ENCODE data around the gene HAUS8. TPM values are rescaled to one million over a fixed set of nuclear protein-coding genes. Genes with fewer than 3 reads are reported as not detected.

HAUS8 gene
- total RNA-seq, 1 donor from 2014 or later = 9.1 TPM

GRCh38 chr19:17002455-17002854 is 72.8 kb downstream of the HAUS8 start:
- Histone ChIP-seq H3K4me1 (no peaks in the 10 kb centered on the region), H3K27me3 (ENCODE audit: low read depth) (no peaks in the 10 kb centered on the region), H3K27ac (no peak overlapping the region), H3K36me3 (peaks cover under 1% of the 10 kb centered on the region), H3K9me3 (no peaks in the 10 kb centered on the region), H3K4me3 (no peak overlapping the region)
- DNase-seq = no peak
- ATAC-seq = peak in 1 of 2 donors; percentile 16
- TF ChIP-seq, protein P1, sequence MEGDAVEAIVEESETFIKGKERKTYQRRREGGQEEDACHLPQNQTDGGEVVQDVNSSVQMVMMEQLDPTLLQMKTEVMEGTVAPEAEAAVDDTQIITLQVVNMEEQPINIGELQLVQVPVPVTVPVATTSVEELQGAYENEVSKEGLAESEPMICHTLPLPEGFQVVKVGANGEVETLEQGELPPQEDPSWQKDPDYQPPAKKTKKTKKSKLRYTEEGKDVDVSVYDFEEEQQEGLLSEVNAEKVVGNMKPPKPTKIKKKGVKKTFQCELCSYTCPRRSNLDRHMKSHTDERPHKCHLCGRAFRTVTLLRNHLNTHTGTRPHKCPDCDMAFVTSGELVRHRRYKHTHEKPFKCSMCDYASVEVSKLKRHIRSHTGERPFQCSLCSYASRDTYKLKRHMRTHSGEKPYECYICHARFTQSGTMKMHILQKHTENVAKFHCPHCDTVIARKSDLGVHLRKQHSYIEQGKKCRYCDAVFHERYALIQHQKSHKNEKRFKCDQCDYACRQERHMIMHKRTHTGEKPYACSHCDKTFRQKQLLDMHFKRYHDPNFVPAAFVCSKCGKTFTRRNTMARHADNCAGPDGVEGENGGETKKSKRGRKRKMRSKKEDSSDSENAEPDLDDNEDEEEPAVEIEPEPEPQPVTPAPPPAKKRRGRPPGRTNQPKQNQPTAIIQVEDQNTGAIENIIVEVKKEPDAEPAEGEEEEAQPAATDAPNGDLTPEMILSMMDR (IDR thresholded peaks at IDR 0.05) = no peak
- intact Hi-C loops (cut with DNase I) = no loop called here

- Histone ChIP-seq H3K27me3 (ENCODE audit: low read depth) (no peaks in the 10 kb centered on the region), H3K27ac (no peak overlapping the region), H3K4me3 (no peak overlapping the region), H3K36me3 (peaks cover 3% of the 10 kb centered on the region), H3K9me3 (no peaks in the 10 kb centered on the region), H3K4me1 (no peaks in the 10 kb centered on the region)
- DNase-seq (no peak), ATAC-seq (peak; percentile 41 to 67)
- TF ChIP-seq, protein P1 (IDR thresholded peaks at IDR 0.05) = no peak
- intact Hi-C loops (cut with DNase I) = no loop called here
These were observed 73.6 kb downstream of the HAUS8 start for GRCh38 chr19:17001603-17002183.

Other genes starting within 250 kb of the HAUS8 start
- gene SIN3B, start 246.1 kb downstream of the HAUS8 start, total RNA-seq = 56.6 TPM
- 22.5 TPM for gene F2RL3, start 186.5 kb downstream of the HAUS8 start, total RNA-seq
- gene CPAMD8, start 48.6 kb downstream of the HAUS8 start, total RNA-seq = 54.3 TPM
- gene MYO9B, start 325 bp upstream of the HAUS8 start, total RNA-seq = 205 TPM
- 32.0 TPM for gene USE1, start 139.9 kb upstream of the HAUS8 start, total RNA-seq
- 37.2 TPM for gene OCEL1, start 150.8 kb upstream of the HAUS8 start, total RNA-seq
- 38.7 TPM for gene NR2F6, start 170.5 kb upstream of the HAUS8 start, total RNA-seq
- gene USHBP1, start 189.3 kb upstream of the HAUS8 start, total RNA-seq = 8.2 TPM
- gene BABAM1, start 192.0 kb upstream of the HAUS8 start, total RNA-seq = 58.4 TPM
- gene ANKLE1, start 206.4 kb upstream of the HAUS8 start, total RNA-seq = 0.92 TPM
- gene ABHD8, start 228.0 kb upstream of the HAUS8 start, total RNA-seq = 19.5 TPM
- 68.3 TPM for gene MRPL34, start 230.4 kb upstream of the HAUS8 start, total RNA-seq
- gene DDA1, start 234.1 kb upstream of the HAUS8 start, total RNA-seq = 32.2 TPM

Data from lower lobe of right lung (tissue), 2 donors.